Neural crest cell (in vitro differentiated cells): ENCODE measurements around the gene FAM219B. TPM values are rescaled to one million over a fixed set of nuclear protein-coding genes. Genes with fewer than 3 reads are reported as not detected.

Source experiments
- DNase-seq: peaks from one replicate; pipeline ENCODE4 v3.0.0; 2021; ENCODE audit warnings: low read depth, mixed read lengths, low spot score
- H3K27ac Mint-ChIP-seq: one replicate; pipeline ENCODE4 v1.8.0; 2021; ENCODE audit warnings: mild to moderate bottlenecking, mixed read lengths; ENCODE audit not compliant: unreplicated experiment
- H3K27me3 Mint-ChIP-seq: 2 replicates; pipeline ENCODE4 v1.8.0; 2021; ENCODE audit warnings: low read depth, mild to moderate bottlenecking, mixed read lengths
- H3K36me3 Mint-ChIP-seq: 2 replicates; pipeline ENCODE4 v1.8.0; 2021; ENCODE audit warnings: low read depth, mild to moderate bottlenecking, mixed read lengths
- H3K4me1 Mint-ChIP-seq: 2 replicates; pipeline ENCODE4 v1.8.0; 2021; ENCODE audit warnings: mixed read lengths
- H3K4me3 Mint-ChIP-seq: one replicate; pipeline ENCODE4 v1.8.0; 2021; ENCODE audit warnings: mild to moderate bottlenecking, mixed read lengths
- H3K9me3 Mint-ChIP-seq: 2 replicates; pipeline ENCODE4 v1.8.0; 2021; ENCODE audit warnings: mixed read lengths
- CTCF ChIP-seq: fragments of 200-600 bp; sonication (generic); conservative IDR thresholded peaks from 2 replicates; pipeline ENCODE4 v1.5.0; 2021; ENCODE audit warnings: antibody characterized with exemption, mild to moderate bottlenecking
- total RNA-seq: library from RNA; stranded (reverse); gene quantifications from 2 replicates; pipeline ENCODE4 v1.2.1, GENCODE V29; 2021

The FAM219B gene
- total RNA-seq, 1 donor from 2014 or later, result 138 TPM

DNA sequence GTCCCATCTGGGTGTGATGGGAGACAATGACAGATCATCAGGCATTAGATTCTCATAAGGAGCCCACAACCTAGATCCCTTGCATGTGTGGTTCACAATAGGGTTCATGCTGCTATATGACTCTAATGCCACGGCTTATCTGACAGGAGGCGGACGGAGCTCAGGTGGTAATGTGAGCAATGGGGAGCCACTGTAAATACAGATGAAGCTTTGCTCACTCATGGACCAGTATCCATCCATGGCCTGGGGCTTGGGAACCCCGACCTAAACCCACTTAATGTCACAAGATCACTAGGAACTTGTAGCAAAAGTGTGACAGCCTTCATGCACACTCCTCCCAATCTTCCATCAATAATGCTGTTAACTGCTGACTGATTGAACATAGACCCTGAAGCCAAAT, 2.0 kb upstream of the FAM219B start:
- no peak overlapping the region for H3K27ac Mint-ChIP-seq
- peaks cover 30% of the 10 kb centered on the region for H3K4me1 Mint-ChIP-seq
- no peaks in the 10 kb centered on the region for H3K9me3 Mint-ChIP-seq
- H3K36me3 Mint-ChIP-seq, result peaks cover 23% of the 10 kb centered on the region
- peak overlapping the region; percentile 65 for H3K4me3 Mint-ChIP-seq
- DNase-seq, result no peak
- no peak for TF ChIP-seq CTCF
- no peaks in the 10 kb centered on the region for H3K27me3 Mint-ChIP-seq

DNA sequence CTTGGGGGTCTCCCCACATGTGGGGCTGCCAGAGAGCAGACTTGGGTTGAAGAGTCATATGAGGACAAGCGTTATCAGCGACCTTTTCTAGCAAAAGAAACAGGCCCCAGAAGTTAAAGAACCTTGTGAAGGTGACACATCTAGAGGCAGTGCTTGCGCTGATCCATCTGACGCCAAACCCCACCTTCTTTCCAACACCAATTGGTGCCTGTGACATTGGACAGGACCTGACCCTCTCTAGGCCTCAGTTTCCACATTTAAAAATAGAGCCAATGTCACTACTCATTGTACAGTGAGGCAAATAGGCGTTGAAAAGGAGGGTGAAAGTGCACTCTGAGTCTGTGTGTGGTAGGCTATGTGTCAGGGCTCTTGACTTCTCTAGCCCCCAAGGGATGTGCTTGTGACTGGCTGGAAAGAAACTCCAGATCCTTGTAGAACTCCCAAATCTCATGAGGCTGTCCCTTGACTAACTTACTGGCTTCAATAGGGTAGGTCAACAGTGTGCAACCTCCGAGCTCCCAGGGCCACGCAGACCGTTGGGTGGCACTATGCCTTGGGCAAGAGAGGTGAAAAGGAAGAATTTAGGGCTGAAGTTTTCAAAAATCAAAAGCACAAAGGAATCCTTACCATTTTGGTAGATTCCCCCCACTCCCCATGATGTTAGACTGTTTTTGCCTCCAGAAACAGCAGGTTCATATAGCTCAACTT, 666 bp upstream of the FAM219B start:
- Mint-ChIP-seq H3K4me3 (peak overlapping the region; percentile 98), H3K27ac (peak overlapping the region; percentile 97), H3K36me3 (peaks cover 20% of the 10 kb centered on the region), H3K4me1 (peaks cover 32% of the 10 kb centered on the region), H3K9me3 (no peaks in the 10 kb centered on the region), H3K27me3 (no peaks in the 10 kb centered on the region)
- no peak for DNase-seq
- TF ChIP-seq CTCF, result no peak

- Mint-ChIP-seq H3K36me3 (peaks cover 21% of the 10 kb centered on the region), H3K4me1 (peaks cover 41% of the 10 kb centered on the region), H3K9me3 (no peaks in the 10 kb centered on the region), H3K4me3 (peak overlapping the region; percentile 93), H3K27me3 (no peaks in the 10 kb centered on the region), H3K27ac (peak overlapping the region; percentile 70)
- no peak for DNase-seq
- TF ChIP-seq CTCF, result no peak
Measured at GRCh38 chr15:74906067-74906449, 593 bp downstream of the FAM219B start.

DNA sequence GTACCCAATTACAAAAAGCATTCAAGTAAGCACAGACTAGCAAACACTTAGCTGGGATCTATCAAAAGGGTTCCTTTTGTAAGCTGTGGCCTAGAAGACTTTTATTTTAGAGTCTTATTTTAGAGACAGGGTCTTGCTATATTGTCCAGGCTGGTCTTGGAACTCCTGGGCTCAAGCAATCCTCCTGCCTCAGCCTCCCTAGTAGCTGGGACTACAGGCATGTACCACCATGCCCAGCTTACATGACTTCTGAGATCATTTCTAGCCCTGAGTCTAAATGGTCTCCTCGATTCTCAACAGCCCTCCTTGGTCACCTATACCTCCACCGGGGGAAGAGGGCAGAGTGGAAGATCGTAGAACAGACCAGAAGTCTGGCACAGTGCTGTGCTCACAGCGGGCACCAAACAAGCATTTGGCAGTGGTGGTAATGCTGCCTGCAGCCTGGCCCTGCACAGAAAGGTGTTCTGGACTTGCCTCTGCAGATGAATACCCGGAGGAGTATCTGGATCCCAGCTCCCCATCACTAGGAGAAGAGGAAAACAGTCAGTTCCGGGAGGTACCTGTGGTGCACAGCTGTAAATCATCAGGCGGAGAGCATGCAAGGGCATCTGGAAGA, 2.4 kb downstream of the FAM219B start:
- peak overlapping the region; percentile 93 for H3K4me3 Mint-ChIP-seq
- H3K36me3 Mint-ChIP-seq, result peaks cover 27% of the 10 kb centered on the region
- H3K9me3 Mint-ChIP-seq, result no peaks in the 10 kb centered on the region
- no peak for TF ChIP-seq CTCF
- peaks cover 41% of the 10 kb centered on the region for H3K4me1 Mint-ChIP-seq
- no peak for DNase-seq
- no peak overlapping the region for H3K27ac Mint-ChIP-seq
- H3K27me3 Mint-ChIP-seq, result no peaks in the 10 kb centered on the region

DNA sequence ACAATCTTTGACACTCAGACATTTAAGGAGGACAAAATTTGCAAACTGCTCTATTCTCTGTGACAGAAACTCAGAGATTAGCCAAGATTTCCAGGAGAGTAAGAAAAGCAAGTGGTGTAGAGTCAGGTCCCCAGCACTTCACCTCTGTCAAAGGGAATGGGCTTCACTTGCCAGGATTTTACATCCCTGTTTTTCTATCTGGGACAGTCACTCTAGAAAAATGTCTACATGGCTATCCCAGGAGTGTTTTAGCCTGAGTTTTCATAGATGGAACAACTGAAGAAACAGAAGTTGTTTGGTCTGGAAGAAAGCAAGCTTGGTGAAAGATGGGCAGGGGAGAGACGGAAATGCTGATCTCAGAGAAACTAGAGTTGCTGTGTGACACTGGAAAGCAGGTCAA, 3.0 kb downstream of the FAM219B start:
- peaks cover 41% of the 10 kb centered on the region for H3K4me1 Mint-ChIP-seq
- no peak for DNase-seq
- peak overlapping the region; percentile 93 for H3K4me3 Mint-ChIP-seq
- H3K27me3 Mint-ChIP-seq, result no peaks in the 10 kb centered on the region
- no peaks in the 10 kb centered on the region for H3K9me3 Mint-ChIP-seq
- no peak for TF ChIP-seq CTCF
- no peak overlapping the region for H3K27ac Mint-ChIP-seq
- peaks cover 22% of the 10 kb centered on the region for H3K36me3 Mint-ChIP-seq
